Stomach (tissue), 4 donors: ENCODE measurements around the gene EIF4B.
"Not testable (repeated sequence)": the region's sequence is repeated elsewhere in the genome, so short reads cannot be mapped to it uniquely, and the experiment has no call there.

Experiments used
- POLR2A ChIP-seq, 4 donors: fragments of 450-650 bp; IDR thresholded peaks; one replicate each; pipeline ENCODE4 v1.6.1; 2016; ENCODE audit warnings: antibody characterized with exemption in 4 of 4, control low read depth in 2 of 4, mild to moderate bottlenecking in 1 of 4, moderate library complexity in 1 of 4
- TF ChIP-seq, protein P1 (sequence below), 7 experiments: fragments of 450-650 bp in 4 of 7; fragments of 200-600 bp in 3 of 7; sonication (generic) in 3 of 7; IDR thresholded peaks; one replicate each; pipeline ENCODE4 v1.5.1; 2016 to 2019; ENCODE audit warnings: antibody characterized with exemption in 7 of 7, control low read depth in 2 of 7, mild to moderate bottlenecking in 1 of 7

DNA sequence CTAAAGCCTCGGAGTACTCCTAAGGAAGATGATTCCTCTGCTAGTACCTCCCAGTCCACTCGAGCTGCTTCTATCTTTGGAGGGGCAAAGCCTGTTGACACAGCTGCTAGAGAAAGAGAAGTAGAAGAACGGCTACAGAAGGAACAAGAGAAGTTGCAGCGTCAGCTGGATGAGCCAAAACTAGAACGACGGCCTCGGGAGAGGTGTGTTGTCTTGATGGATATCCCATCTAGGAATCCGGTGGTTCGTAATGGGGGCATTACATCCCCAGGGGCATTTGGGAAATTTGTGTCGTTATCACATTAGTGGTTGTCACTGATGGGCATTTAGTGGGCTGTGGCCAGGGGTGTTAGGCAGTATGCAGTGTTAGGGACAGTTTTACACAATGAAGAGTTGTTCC is 27.6 kb downstream of the EIF4B start:
- not testable (repeated sequence) for TF ChIP-seq POLR2A (IDR thresholded peaks at IDR 0.05)
- TF ChIP-seq, protein P1, sequence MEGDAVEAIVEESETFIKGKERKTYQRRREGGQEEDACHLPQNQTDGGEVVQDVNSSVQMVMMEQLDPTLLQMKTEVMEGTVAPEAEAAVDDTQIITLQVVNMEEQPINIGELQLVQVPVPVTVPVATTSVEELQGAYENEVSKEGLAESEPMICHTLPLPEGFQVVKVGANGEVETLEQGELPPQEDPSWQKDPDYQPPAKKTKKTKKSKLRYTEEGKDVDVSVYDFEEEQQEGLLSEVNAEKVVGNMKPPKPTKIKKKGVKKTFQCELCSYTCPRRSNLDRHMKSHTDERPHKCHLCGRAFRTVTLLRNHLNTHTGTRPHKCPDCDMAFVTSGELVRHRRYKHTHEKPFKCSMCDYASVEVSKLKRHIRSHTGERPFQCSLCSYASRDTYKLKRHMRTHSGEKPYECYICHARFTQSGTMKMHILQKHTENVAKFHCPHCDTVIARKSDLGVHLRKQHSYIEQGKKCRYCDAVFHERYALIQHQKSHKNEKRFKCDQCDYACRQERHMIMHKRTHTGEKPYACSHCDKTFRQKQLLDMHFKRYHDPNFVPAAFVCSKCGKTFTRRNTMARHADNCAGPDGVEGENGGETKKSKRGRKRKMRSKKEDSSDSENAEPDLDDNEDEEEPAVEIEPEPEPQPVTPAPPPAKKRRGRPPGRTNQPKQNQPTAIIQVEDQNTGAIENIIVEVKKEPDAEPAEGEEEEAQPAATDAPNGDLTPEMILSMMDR (IDR thresholded peaks at IDR 0.05) = not testable (repeated sequence)
